ENCODE results near the gene RAI1.
A peak's percentile ranks its signal among the peaks of the same experiment; 100 is the strongest.

Gene RAI1

DNA sequence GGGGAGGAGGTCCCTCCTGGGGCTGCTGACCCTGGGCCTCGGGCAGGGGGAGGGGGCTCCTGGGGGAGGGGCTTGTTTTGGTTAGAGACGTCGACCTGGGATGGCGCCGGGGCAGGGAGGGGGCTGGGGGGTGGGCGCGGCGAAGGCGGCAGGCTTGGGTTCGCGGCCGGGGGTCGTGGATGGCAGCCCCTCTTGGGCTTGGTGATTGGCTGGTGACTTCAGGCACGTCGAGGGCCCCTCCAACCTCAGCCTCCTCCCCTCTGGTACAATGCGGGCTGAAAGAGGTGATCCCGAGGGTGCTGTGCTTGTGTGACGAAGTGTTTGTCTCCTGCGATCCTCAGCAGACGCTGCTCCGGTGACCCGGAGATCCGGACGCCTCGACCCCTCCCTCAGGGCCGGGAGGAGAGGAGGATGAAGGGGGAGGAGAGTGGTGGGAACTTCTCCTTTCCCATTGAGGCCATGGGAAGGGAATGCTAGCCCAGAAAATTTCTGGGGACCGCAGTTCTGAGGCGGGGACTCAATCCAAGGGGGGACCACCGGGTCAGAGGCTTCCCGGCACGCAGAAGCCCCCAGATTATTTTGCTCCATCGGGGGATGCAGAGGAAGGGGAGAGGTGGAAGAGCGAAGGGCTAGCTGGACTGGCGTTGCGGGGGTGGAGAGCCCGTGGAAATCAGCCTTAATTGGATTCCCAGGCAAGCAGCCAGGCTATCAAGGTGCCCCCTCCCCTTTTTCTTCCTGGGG, 43.9 kb downstream of the RAI1 start:
- no peak for TF ChIP-seq SIN3A (IDR thresholded peaks at IDR 0.05; ENCODE audit: borderline replicate concordance, insufficient read depth, low read length)
- 0 out of 2 replicates have a peak, but pooled peaks have one; percentile 1 for TF ChIP-seq POLR2AphosphoS5 (IDR thresholded peaks at IDR 0.05; ENCODE audit: low read depth, low read length)
- no peak for TF ChIP-seq TAF1 (IDR thresholded peaks at IDR 0.05; ENCODE audit: borderline replicate concordance, insufficient read depth, low read length)
- TF ChIP-seq FOXP2 (optimal IDR thresholded peaks at IDR 0.05; ENCODE audit: borderline replicate concordance, extremely low read depth, extremely low read length, insufficient read depth) = peak; percentile 70
- TF ChIP-seq, protein P1, sequence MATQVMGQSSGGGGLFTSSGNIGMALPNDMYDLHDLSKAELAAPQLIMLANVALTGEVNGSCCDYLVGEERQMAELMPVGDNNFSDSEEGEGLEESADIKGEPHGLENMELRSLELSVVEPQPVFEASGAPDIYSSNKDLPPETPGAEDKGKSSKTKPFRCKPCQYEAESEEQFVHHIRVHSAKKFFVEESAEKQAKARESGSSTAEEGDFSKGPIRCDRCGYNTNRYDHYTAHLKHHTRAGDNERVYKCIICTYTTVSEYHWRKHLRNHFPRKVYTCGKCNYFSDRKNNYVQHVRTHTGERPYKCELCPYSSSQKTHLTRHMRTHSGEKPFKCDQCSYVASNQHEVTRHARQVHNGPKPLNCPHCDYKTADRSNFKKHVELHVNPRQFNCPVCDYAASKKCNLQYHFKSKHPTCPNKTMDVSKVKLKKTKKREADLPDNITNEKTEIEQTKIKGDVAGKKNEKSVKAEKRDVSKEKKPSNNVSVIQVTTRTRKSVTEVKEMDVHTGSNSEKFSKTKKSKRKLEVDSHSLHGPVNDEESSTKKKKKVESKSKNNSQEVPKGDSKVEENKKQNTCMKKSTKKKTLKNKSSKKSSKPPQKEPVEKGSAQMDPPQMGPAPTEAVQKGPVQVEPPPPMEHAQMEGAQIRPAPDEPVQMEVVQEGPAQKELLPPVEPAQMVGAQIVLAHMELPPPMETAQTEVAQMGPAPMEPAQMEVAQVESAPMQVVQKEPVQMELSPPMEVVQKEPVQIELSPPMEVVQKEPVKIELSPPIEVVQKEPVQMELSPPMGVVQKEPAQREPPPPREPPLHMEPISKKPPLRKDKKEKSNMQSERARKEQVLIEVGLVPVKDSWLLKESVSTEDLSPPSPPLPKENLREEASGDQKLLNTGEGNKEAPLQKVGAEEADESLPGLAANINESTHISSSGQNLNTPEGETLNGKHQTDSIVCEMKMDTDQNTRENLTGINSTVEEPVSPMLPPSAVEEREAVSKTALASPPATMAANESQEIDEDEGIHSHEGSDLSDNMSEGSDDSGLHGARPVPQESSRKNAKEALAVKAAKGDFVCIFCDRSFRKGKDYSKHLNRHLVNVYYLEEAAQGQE (IDR thresholded peaks at IDR 0.05; ENCODE audit: insufficient read depth in 1 of 2, low read depth in 2 of 2, low read length in 2 of 2) = no peak

DNA sequence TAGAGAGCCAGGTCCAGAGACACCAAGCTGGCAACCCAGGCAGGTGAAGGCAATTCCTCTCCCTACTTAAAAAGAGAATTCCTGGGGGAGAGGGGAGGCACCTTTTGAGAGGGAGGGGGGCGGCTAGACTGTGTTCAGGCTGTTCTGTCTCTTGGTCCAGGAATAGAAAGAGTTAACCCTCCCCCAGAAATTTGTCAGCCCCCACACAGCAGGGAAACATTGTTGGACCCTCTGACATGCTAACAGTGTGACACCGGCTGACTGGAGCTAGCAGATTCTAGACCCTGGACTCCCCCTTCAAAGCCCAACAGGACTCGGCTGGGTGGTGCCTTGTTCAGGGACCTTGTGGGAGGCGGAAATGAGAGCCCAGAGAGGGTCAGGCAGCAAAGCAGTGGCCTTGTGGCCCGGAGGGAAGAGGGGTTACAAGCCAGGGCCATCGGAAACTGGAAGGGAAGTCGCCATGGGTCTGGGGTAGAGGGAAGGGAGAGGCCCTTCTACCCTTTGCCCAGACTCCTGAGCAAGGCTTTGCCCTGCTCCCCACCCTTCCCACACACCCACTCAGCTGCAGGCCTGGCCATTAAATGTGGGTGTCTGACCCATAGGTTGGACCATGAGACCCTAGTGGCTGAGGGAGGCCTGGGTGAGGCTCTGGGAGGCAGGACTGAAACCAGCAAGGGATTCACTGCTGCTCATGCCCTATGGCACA, 44.6 kb downstream of the RAI1 start:
- TF ChIP-seq FOXP2 (optimal IDR thresholded peaks at IDR 0.05; ENCODE audit: borderline replicate concordance, extremely low read depth, extremely low read length, insufficient read depth) (no peak), TAF1 (IDR thresholded peaks at IDR 0.05; ENCODE audit: borderline replicate concordance, insufficient read depth, low read length) (no peak), POLR2AphosphoS5 (IDR thresholded peaks at IDR 0.05; ENCODE audit: low read depth, low read length) (no peak; the same call in 1 of the 2 replicates)

- 0 out of 2 replicates have a peak, but pooled peaks have one; percentile 11 for TF ChIP-seq TAF1 (IDR thresholded peaks at IDR 0.05; ENCODE audit: borderline replicate concordance, insufficient read depth, low read length)
- no peak for TF ChIP-seq POLR2AphosphoS5 (IDR thresholded peaks at IDR 0.05; ENCODE audit: low read depth, low read length)
- TF ChIP-seq SIN3A (IDR thresholded peaks at IDR 0.05; ENCODE audit: borderline replicate concordance, insufficient read depth, low read length) = peak; percentile 22; the same call in 1 of the 2 replicates
Measured at GRCh38 chr17:17726458-17727060, 45.3 kb downstream of the RAI1 start.

- TF ChIP-seq, protein P1 (IDR thresholded peaks at IDR 0.05; ENCODE audit: insufficient read depth in 1 of 2, low read depth in 2 of 2, low read length in 2 of 2) = no peak
- TF ChIP-seq POLR2AphosphoS5 (IDR thresholded peaks at IDR 0.05; ENCODE audit: low read depth, low read length) (no peak), FOXP2 (optimal IDR thresholded peaks at IDR 0.05; ENCODE audit: borderline replicate concordance, extremely low read depth, extremely low read length, insufficient read depth) (no peak), TAF1 (IDR thresholded peaks at IDR 0.05; ENCODE audit: borderline replicate concordance, insufficient read depth, low read length) (no peak), SIN3A (IDR thresholded peaks at IDR 0.05; ENCODE audit: borderline replicate concordance, insufficient read depth, low read length) (no peak)
Measured at GRCh38 chr17:17727111-17727659, 45.9 kb downstream of the RAI1 start.

DNA sequence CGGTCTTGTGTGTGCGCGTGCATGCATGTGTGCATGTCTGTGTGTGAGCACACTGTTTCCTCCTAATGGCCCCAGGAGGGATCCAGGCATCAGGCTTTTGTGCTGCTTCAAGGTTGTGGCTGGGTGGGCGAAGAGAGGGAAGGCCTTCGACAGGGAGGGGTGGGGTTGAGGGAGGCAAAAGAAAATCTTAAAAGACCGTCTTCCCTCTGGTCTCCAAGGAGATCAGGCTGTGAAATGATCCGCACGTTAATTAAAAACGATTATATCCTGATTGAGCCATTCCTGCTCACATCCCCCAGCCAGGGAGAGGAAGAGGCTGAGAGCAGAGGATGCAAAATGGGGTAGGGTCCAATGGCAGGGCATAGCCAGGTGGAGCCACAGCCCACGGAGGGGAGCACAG, 46.9 kb downstream of the RAI1 start:
- TF ChIP-seq, protein P1 (IDR thresholded peaks at IDR 0.05; ENCODE audit: insufficient read depth in 1 of 2, low read depth in 2 of 2, low read length in 2 of 2) = no peak
- no peak for TF ChIP-seq TAF1 (IDR thresholded peaks at IDR 0.05; ENCODE audit: borderline replicate concordance, insufficient read depth, low read length)
- no peak for TF ChIP-seq SIN3A (IDR thresholded peaks at IDR 0.05; ENCODE audit: borderline replicate concordance, insufficient read depth, low read length)
- TF ChIP-seq POLR2AphosphoS5 (IDR thresholded peaks at IDR 0.05; ENCODE audit: low read depth, low read length) = no peak
- no peak for TF ChIP-seq FOXP2 (optimal IDR thresholded peaks at IDR 0.05; ENCODE audit: borderline replicate concordance, extremely low read depth, extremely low read length, insufficient read depth)

Data from PFSK-1 (cell line).